TTC549 (cell line): ENCODE measurements around the gene CCDC91.

Source experiments
- FAIRE-seq: peaks from 2 replicates; lab custom pipeline; 2012; peaks lifted over from hg19 to GRCh38; lab: Jason Lieb, UNC

CCDC91 gene, protein sequence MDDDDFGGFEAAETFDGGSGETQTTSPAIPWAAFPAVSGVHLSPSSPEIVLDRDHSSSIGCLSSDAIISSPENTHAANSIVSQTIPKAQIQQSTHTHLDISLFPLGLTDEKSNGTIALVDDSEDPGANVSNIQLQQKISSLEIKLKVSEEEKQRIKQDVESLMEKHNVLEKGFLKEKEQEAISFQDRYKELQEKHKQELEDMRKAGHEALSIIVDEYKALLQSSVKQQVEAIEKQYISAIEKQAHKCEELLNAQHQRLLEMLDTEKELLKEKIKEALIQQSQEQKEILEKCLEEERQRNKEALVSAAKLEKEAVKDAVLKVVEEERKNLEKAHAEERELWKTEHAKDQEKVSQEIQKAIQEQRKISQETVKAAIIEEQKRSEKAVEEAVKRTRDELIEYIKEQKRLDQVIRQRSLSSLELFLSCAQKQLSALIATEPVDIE

DNA sequence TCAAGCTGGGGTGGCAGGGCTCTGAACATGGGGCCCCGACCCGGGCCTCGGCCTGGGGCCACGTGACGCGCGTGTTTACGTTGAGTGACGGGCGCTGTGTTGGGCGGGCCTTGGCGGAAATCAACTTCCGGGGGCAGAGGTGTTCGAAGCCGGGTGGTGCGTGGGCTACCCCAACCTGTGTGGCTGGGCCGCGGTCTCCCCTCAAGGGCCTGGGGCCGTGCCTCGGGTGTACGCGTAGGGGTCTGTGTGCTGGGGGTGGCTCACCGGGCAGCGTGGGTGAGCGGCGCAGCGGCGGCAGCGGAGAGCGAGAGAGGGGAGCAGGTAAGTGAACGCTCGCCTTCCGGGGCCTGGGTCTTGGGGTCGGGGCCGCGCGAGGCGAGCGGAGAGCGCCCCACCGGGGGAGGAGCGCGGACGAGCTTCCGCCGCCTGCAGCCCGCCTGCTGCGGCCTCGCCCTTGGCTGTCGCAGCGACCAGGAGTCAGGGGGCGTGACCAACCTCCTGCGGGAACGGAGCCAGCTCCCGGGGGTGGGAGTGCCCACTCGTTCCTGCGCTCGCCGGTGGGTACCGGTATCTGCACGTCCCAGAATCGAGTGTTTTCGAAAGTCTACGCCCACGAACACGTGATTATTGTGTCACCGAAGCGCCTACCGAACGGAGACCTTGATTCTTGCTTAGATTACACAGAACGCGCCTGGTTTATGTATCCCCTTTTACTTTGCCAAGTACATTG, at the start of gene CCDC91:
Gene CCDC91, plus strand, starts transcription at position 136 of the 730 bp plus-strand sequence. CDS start 66,760 bp downstream, outside the sequence.
- no peak for FAIRE-seq

DNA sequence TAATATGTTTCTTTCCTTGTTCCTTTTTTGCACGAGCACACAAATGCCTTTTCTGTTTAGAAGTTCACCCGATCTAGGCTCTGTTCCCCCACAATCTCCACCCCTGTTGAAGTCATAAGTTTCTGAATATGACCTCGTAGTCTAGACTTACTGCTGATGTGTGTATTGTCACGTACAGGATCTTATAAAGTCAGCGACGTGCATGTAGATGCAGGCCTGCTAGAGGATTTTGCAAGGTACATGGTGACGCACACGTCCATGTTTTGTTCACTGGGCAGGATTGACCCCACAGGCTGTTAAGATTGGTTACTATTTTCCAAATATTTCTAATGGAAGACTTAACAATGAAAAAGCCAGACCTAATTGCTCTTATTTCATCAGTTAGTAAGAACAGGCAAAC, 46.2 kb upstream of the CCDC91 start:
- no peak for FAIRE-seq

DNA sequence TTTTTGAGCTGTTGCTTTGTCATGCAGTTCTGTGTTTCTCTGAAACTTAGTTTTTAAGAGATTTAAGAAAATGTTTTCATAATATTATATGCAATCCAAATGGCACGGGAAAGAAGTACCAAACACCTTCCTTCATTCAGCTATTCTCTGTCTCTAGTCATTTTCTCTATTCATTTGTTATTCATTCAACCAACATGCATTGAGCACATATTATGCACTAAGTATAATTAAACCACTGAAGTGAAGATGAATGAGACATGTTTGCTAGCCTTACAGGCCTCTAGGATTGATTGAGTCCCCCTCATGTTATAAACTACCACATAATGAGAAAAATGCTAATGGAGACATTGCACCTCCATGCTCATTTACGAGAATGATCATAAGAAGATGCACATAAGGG, 45.7 kb upstream of the CCDC91 start:
- no peak for FAIRE-seq

DNA sequence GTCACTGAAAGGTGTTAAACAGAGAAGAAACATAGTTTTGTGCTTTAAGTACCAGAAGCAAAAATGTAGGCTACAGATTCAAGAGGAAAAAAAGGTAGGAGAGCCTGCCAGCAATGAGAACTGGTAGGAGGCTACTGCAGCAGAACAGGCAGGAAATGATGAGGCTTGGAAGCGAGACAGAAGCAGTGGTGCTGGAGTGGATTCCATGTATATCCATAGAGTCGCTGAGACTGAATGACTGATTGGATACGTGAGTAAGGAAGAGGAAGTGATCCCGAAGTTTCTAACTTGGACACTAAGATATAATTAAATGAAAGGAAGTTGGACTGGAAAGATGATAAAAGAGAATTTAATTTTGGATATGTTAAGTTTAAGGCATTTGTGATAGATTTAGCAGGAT, 45.0 kb upstream of the CCDC91 start:
- no peak for FAIRE-seq

DNA sequence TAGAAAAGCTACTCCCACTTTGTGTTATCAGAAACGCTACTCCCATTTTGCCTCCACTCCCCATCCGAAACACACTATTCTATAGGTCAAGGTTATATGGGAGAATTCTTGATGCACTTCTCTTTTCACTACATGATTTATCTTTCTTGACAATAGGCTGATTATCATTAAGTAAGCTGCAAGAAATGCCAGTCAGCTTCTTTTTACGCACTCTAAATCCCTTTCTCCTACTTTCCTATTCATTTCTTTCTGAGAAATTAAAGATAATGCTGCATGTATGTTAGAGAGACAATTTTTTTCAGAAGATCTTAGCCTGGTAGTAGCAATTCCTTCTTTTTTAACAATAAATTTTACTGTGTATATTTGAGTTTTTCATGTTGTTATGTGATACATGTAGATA, 41.0 kb upstream of the CCDC91 start:
- no peak for FAIRE-seq

DNA sequence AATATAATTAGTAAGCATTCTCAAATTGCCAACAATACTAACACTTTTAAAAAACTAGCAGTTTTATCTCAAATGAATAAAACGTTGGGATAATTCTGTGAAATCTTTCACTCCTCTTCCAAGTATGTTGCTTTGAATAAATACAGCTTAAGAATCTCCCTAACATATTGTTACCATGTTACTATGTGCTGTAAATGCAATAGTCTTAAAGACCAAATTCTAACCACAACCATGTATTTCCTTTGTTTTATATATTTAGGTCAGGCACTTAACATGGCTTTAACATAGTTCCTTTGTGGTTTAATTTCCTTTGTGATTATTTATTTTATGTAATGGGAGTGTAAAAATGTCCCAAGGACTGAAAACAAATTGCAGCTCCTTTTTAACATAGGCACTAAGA, 33.9 kb upstream of the CCDC91 start:
- no peak for FAIRE-seq

DNA sequence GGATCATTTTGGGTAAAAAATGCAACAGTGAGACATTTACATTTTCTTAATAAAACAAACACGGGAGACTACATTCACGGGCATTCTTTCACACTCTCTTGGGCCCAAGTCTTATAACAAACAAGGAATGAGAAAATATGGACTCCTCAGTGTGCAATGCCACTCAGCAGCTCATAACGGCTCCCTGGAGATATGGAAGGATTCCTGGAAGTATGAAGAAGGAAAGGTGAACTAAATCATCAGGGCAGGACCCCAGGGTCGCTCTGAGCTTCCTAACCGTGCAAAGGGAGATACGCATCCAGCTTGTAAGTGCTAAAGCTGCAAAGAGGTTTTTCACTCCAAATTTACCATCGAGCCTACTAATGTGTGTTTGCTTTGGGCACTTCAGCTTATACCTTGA, 33.5 kb upstream of the CCDC91 start:
- no peak for FAIRE-seq

DNA sequence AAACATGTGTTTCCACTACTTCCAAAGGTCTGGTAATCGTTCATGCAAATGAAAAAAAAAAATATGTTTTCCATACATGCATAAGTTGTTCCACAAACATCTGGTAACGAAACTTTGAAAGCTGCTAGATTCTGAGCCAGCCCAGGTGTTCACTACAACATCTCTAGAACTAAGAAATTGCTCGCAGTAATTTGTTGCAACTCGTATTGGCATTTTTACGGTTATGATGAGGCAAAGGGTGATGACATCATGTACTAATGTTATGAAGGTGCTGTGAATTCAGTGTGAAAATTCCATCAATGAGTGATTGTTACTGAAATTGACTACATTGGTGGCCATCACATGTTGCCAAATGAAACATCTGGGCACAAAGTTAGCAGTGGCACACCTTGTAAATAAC, 31.9 kb upstream of the CCDC91 start:
- FAIRE-seq: no peak

DNA sequence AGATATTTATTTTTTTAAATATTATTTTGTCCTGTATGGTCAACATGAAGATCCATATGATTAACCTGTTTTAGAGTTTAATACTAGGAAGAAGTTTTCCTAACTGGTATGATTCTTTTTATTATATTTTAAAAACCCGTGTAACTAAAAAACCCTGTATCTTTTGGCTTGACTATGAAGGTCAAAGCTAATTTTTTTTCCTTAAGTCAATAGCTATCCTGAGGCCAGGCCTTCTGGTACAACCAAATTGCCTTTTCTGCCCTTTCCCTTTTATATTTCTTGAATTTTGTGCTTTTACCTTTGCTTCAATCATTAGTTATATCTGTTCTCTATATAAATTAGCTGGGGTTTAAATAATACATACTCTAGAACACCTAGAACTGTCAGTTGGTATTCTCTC, 30.6 kb upstream of the CCDC91 start:
- FAIRE-seq: peak; percentile 38

DNA sequence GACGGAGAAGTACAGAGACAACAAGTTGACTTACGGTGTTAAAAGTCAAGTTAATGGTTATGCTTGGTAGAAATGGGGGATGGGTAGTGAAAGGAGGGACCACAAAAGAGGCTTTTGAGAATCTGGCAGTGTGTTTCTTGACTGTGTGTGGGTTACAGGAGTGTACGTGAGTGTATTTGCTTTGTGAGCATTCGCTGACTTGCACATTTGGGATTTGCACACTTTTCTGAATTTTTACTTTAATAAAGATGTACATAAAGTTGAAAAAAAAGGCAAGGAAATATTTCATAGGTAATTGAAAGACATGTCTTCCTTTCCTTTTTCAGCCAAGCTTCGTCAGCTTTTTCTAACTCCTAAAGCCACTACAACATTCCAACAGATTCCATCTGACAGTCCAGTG, 28.6 kb upstream of the CCDC91 start:
- no peak for FAIRE-seq

DNA sequence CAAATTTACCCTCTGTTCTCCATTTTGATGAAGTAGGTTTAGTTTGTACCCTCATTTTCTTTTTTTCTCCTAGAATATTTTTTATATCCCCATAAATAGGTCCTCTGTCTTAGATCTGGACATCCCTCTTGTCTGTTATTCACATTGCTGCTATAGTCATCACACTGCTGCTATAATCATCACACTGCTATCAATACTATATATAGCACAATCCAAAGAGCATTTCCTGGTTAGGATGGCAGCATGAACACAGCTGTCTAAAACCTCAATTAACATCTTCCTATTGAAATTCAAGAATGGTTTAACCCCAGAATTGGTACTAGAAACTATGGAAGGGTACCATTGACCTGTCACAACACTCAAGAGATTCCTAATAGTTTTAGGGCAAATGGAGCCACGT, 27.6 kb upstream of the CCDC91 start:
- no peak for FAIRE-seq

DNA sequence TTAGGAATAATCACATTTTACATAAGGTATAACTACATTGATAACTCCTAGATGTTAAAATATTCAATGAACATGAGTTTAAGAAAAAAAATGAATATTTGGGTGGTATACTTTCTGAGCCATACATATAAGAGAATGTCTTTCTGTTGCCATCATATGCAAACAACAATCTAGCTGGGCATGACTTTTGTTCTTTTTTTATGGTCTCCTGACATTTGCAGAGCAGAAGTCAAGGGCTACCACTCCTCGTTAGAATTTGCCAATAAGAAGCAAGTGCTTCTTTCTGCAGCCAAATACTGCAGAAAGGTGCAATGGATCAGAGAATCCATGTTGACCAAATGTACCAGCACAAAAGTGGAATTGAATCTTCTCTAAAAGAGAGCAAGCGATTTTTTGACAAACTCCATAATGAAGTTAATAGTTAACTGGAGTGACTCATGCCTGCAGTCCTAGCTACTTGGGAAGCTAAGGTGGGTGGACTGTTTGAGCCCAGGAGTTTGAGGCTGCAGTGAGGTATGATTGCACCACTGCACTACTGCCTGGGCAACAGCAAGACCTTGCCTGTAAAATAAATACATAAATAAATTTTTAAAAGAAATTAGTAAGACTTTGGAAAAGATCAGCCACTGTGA, 25.5 kb upstream of the CCDC91 start:
- no peak for FAIRE-seq

DNA sequence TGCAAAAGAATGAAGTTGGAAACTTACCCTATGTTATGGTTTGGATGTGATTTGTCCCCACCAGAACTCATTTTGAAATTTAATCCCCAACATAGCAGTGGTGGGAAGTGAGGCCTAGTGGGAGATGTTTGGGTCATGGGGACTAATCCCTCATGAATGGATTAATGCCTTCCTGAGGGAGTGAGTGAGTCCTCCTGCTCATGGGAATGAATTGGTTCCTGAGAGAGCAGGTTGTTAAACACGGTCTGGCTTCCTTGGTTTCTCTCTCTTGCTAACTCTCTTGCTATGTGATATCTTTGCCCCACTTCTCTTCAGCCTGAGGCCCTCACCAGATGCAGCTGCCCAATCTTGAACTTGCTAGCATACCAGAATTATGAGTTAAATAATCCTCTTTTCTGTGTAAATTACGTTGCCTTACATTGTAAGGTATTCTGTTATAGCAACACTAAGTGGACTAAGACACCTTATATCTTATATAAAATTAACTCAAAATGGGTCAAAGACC, 22.2 kb upstream of the CCDC91 start:
- no peak for FAIRE-seq

DNA sequence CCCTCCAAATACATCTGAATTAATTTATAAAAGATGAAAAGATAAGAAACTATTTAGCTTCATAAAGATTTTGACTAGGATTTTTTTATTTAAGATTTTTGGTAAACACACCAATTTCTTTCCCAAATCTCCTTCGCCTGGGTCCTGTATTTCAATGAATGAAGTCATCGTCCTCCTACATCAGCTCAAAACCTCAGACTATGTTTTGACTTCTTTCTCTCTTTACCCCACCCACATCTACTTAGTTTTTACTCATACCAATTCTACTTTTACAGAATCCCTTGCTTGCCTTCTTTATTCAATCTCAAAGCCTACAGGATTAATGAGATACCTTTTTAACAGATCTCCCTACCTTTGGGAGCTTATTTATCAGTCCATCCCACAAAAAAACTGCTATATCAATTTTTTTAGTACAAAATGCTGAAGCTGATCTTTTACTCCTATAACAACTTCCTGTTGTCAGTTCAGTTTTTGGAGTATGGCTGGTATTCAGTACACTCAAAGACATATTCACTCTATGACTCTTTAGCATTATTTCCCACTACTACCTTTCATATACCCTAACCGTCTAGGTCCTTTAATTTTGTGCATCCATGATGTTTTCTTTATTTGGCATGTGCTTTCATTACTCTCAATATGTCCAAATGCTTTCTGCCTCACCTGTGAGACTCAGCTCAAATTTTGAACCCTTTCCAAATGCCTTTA, 18.7 kb upstream of the CCDC91 start:
- no peak for FAIRE-seq

DNA sequence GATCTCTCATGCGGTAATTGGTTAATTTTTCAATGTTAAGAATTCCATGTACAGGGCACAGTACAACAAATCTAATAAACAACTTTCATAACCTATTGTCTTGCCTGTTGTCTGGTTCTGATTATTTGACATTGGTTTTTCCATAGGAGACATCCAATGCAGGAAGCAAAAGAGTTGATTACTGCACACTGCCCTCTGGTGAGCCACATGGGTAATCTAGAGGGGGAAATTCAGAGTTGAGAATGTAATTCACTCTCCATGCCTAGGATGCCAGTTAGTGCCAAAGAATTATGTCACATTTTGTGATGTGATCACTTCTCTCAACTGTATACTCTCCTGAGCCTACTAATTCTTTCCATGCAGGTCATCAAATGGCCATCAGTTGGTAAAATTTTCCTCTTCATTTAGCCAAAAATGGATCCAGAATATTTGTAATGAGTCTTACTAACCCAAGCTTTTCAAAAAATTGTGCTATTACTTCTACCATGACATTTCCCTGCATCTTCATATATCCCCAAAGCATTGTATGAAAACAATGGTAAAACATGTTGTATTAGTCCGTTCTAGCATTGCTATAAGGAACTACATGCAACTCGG, 17.7 kb upstream of the CCDC91 start:
- no peak for FAIRE-seq

DNA sequence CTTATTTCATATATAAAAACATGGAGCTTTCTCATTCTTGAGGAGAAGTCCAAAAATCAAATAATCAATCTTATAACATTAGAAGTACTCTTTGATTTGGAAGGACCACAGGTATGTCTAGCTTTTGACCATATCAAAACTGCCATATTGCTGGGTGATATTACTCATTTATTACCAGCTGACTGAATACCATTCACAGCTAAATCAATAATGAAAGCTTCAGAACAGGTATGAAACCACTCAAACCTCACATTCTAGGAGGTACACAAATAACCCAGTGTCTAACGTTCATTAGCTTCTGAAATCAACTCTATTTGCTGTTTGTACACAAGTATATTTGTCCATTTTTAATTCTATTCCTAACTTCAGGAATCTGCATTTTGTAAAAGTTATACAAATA, 16.8 kb upstream of the CCDC91 start:
- no peak for FAIRE-seq

DNA sequence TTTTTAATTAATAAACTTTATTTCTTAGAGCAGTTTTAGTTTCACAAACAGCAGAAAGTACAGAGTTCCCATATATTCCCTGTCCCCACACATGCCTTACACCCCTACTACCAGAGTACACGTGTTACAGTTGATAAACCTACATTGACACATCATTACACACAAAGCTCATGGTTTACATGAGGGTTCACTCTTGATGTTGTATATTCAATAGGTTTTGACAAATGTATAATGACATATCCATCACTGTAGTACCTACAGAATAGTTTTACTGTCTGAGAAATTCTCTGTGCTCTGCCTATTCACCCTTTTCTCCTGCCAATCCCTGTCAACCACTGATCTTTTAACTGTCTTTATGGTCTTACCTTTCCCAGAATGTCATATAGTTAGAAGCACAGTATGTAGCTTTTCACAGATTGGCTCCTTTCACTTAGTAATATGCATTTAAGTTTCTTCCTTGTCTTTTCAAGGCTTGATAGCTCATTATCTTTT, 15.1 kb upstream of the CCDC91 start:
- no peak for FAIRE-seq

DNA sequence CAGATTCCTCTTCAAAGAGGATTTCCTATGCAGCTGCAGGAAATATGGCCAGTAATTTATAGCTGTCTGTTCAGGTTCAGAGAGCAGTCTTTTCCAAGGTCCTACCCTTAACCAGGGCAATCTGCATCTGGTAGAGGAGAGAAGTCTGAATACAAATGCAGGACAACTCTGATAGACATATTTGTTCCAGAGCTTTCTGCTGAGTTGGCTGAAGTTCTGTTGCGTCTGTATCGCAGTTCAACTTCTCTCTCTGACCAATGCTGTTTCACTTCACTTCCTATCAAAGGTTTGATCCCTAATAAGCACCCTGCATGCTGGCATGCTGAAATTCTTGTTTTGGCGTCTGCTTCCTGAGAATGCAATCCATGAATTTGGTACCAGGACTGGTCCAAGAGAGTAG, 14.0 kb upstream of the CCDC91 start:
- FAIRE-seq: no peak

DNA sequence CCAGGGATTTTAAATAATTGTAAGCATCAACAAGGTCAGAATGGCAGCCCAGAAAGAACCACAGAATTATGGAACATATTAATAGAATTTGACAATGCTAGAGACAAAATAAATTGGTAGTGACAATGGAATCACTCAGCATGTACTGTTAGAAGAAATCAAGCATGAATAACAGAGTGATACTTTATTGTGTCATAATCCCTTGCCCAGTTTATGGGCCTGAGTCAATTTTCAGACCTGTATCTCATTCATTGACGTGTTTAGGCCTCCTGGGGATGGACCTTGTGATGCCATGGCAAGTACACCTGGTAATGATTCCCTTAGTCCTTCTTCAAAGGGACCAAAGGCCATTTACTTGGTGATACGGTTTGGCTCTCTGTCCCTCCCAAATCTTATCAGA, 12.8 kb upstream of the CCDC91 start:
- FAIRE-seq: no peak

DNA sequence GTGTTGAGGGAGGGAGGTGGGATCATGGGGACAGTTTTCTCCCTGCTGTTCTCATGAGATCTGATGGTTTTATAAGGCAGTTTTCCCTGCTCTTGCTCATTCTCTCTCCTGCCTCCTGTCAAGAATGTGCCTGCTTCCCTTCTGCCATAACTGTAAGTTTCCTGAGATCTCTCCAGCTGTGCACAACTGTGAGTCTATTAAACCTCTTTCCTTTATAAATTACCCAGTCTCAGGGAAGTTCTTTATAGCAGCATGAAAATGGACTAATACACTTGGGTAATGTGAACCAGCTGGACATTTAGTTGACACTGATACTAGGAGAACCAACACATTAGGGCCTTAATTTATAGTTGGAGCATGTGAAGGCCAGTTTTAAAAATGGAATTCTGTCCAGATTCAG, 12.4 kb upstream of the CCDC91 start:
- FAIRE-seq: no peak

DNA sequence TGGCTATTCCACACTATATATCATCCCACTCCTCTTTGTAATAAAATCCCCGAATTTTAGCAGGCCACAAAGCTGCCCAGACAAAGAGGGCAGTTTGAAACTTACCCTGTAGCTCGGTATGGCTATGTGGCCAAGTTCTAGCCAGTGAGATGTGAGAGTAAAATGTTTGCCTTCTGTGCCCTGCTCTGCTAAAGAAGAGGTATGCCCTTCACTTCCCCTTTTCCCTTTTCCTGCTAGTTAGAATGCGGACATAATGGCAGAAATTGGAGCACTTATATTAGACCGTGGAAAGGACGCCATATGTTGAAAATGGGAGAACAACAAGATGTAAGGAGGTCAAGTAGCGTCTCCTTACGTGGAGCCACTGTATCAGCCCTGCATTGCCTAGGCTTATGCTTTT, 11.5 kb upstream of the CCDC91 start:
- FAIRE-seq: no peak

DNA sequence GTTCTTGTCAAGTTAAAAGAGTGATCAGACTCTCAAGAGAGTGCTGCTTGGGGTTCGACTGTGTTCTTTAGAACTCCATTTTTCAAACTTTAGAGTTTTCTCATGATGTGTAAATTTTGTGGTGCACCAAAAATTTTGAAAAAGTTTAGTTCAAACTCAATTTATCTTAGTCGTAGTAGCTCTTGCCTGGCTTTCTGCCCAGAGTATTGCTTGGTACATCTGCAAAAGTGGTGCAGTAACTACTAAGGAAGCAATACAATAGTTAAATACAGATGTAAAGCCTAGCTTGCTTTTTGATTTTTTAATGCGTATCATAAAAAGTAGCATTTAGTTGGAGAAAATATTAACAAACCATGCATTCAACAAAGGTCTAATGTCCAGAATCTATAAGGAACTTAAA, 9.5 kb upstream of the CCDC91 start:
- FAIRE-seq: no peak
